Pancreas (tissue), 10 donors: Measurements from ENCODE around the gene KRI1. TPM values are rescaled to one million over a fixed set of nuclear protein-coding genes. Genes with fewer than 3 reads are reported as not detected.

ENCODE experiments used
- ATAC-seq, 4 donors: fragments of 200-7000 bp; cut with Tn5 transposase; one replicate each; pipeline versions ENCODE4 v1.8.0 to v1.9.1; 2020; ENCODE audit warnings: mild to moderate bottlenecking in 4 of 4, moderate library complexity in 4 of 4
- DNase-seq, 6 donors: peaks; one replicate each; pipeline ENCODE4 v3.0.0-alpha.2; 2020
- FAIRE-seq: peaks from 2 replicates; lab custom pipeline; 2012; peaks lifted over from hg19 to GRCh38; lab: Jason Lieb, UNC
- H3K27ac ChIP-seq, 4 donors: fragments of 200-600 bp; sonication (generic); 1 replicate in 3 of 4; 2 replicates in 1 of 4; pipeline versions ENCODE4 v1.5.0 to v1.8.0; 2020
- H3K27me3 ChIP-seq, 4 donors: fragments of 200-600 bp; one replicate each; pipeline ENCODE4 v1.8.0; 2021
- H3K36me3 ChIP-seq, 3 donors: fragments of 200-600 bp; sonication (generic) in 1 of 3; one replicate each; pipeline versions ENCODE4 v1.5.0 to v1.8.0; 2020 to 2021
- H3K4me1 ChIP-seq, 3 donors: fragments of 200-600 bp; one replicate each; pipeline ENCODE4 v1.8.0; 2021
- H3K4me3 ChIP-seq, 4 donors: fragments of 200-600 bp; sonication (generic) in 2 of 4; one replicate each; pipeline versions ENCODE4 v1.5.0 to v1.8.0; 2020 to 2021
- H3K9me3 ChIP-seq, 4 donors: fragments of 200-600 bp; one replicate each; pipeline ENCODE4 v1.8.0; 2021
- whole genome bisulfite sequencing, 2 donors: extraction: QIAGEN DNeasy Blood & Tissue Kit; methylation state at CpG; one replicate each; pipeline ENCODE4 v1.1.7; 2013; 5-methylcytosine and 5-hydroxymethylcytosine counted together
- intact Hi-C, 3 donors: fragments of 100-400 bp; cut with DNase I; formaldehyde crosslinking; loops; one replicate each; pipeline versions ENCODE4 v1.11.1 to v1.14.2; 2022
- polyA plus RNA-seq, 2 donors: library from polyadenylated mRNA; stranded (reverse); fragments of 200-250 nt; gene quantifications; one replicate each; pipeline ENCODE4 v1.2.3, GENCODE V29; 2013
- total RNA-seq, 6 donors: library from RNA; stranded (reverse); fragmentation: NEBNext Ultra II Directional in 4 of 6; extraction: Animal tissue kit (Norgen Biotek cat#: 25700) in 4 of 6; gene quantifications; one replicate each; pipeline versions ENCODE4 v1.2.1 to v1.2.4, GENCODE V29; 2021 to 2023
- TF ChIP-seq, protein P1 (sequence below), 4 donors: fragments of 200-600 bp; sonication (generic) in 3 of 4; IDR thresholded peaks; one replicate each; pipeline versions ENCODE4 v1.5.0 to v1.8.0; 2021; ENCODE audit warnings: antibody characterized with exemption in 4 of 4
- donor health status: healthy with polysubstance abuse.
- donor health status: DM: no; HTN: no; CAD: no; lungs with moderate emphysema.
- donor health status: DM: no; HTN: no; CAD: no.
- donor health status: control.
- donor health status: control.
- donor health status: Bipolar disorder and iron deficiency.
- donor health status: DM: yes; HTN: yes; CAD: no.
- donor health status: DM: no; HTN: no; CAD: no.
- donor health status: DM: no; HTN: no; CAD: no.
- donor health status: DM: yes; HTN: yes; CAD: no.

Gene KRI1
- total RNA-seq (10 to 100 TPM in 4 of 6 donors, 1 to 10 TPM in 2; 8.0 to 15.8 (median 13.5) TPM), polyA plus RNA-seq (10 to 100 TPM; 34.7 to 41.8 TPM)

DNA sequence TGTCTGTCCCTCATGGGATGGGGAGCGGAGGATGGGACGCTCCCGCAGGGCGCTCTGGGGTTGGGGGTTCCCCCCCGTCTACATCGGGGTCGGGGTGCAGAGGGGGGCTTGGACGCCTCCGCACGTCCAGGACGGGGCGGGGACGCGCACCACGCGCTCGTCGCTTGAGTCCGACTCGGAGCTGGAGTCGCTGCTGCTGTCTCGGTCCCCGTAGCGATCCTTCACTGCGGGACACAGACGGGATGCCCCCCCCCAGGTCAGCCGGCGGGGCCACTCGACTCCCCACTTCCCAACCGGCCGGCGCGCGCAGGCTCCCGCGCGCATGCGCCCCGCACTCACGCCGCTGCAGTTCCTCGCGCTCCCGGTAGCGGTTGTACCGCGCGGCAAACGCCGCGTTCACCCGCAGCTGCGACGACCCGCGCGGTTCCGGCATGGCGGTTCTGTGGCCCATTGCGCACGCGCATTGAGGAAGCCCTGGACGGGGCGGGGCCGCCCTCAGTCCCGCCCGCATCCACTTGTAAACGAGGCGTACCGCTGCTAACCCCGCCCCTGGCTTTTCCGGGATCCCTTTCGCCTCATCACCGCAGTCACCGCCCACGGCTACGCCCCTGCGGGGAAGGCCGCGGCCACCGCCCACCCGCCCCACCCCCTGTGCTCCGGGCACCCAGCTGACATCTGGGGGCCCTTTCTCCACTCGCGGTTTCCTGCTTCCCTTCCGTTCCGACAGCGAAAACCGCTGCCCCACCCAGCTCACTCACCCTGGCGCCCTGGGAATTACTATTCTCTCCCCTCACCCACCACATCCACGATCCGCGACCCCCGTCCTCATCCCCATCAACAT is at the start of gene KRI1:
Gene KRI1, minus strand, starts transcription at position 444 of the 841 bp plus-strand sequence. Its CDS starts 11 bp downstream, at position 433.
- ATAC-seq (peak; percentile 80 to 86 (median 82)), FAIRE-seq (no peak), DNase-seq (peak; percentile 98 to 99 (median 99))
- WGBS, 2 donors: 0 to 1% methylated on average over 77 to 94 of the region's 94 CpGs
- H3K4me1 ChIP-seq: peaks cover 0 to 13% (median 6%) of the 10 kb centered on the region in 3 donors
- no peaks in the 10 kb centered on the region for H3K27me3 ChIP-seq
- TF ChIP-seq, protein P1, sequence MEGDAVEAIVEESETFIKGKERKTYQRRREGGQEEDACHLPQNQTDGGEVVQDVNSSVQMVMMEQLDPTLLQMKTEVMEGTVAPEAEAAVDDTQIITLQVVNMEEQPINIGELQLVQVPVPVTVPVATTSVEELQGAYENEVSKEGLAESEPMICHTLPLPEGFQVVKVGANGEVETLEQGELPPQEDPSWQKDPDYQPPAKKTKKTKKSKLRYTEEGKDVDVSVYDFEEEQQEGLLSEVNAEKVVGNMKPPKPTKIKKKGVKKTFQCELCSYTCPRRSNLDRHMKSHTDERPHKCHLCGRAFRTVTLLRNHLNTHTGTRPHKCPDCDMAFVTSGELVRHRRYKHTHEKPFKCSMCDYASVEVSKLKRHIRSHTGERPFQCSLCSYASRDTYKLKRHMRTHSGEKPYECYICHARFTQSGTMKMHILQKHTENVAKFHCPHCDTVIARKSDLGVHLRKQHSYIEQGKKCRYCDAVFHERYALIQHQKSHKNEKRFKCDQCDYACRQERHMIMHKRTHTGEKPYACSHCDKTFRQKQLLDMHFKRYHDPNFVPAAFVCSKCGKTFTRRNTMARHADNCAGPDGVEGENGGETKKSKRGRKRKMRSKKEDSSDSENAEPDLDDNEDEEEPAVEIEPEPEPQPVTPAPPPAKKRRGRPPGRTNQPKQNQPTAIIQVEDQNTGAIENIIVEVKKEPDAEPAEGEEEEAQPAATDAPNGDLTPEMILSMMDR (IDR thresholded peaks at IDR 0.05): peak in 2 of 4 donors; percentile 14 to 29
- no peaks in the 10 kb centered on the region for H3K9me3 ChIP-seq
- peak within 1 kb of the TSS; percentile 62 to 92 (median 74) for H3K4me3 ChIP-seq
- intact Hi-C loops: loop anchor here in 2 of 3 donors (10.0 kb wide), 2 partner anchors 71 to 161 kb away; partner anchors contain the start of gene CDC37 (in 1 of the 2)
- peaks cover 0 to 4% (median 0%) of the 10 kb centered on the region in 3 donors for H3K36me3 ChIP-seq
- peak within 1 kb of the TSS; percentile 59 to 73 (median 65) for H3K27ac ChIP-seq

- WGBS, 2 donors: 15 to 17% methylated on average over 15 of the region's 15 CpGs
- Histone ChIP-seq H3K4me3 (peak overlapping the region in 1 of 4 donors; percentile 5), H3K4me1 (peaks cover 7 to 15% (median 9%) of the 10 kb centered on the region in 3 donors), H3K36me3 (no peaks in the 10 kb centered on the region), H3K27me3 (no peaks in the 10 kb centered on the region), H3K9me3 (no peaks in the 10 kb centered on the region), H3K27ac (peak overlapping the region; percentile 18 to 83 (median 59))
- TF ChIP-seq, protein P1 (IDR thresholded peaks at IDR 0.05): no peak
- DNase-seq: peak; percentile 86 to 97 (median 94)
- peak; percentile 96 to 99 (median 98) for ATAC-seq
- no peak for FAIRE-seq
- intact Hi-C loops: no loop called here
Observed at GRCh38 chr19:10612499-10613119, 46.8 kb upstream of the KRI1 start.

- ATAC-seq: no peak
- Histone ChIP-seq H3K36me3 (no peaks in the 10 kb centered on the region), H3K9me3 (no peaks in the 10 kb centered on the region), H3K4me1 (peaks cover 7 to 15% (median 9%) of the 10 kb centered on the region in 3 donors), H3K27me3 (no peaks in the 10 kb centered on the region), H3K4me3 (no peak overlapping the region), H3K27ac (peak overlapping the region in 3 of 4 donors; percentile 38 to 83 (median 80))
- no peak for FAIRE-seq
- TF ChIP-seq, protein P1 (IDR thresholded peaks at IDR 0.05): no peak
- no peak for DNase-seq
- intact Hi-C loops: no loop called here
- WGBS, 2 donors: 77 to 85% methylated on average over 5 of the region's 5 CpGs
Observed at GRCh38 chr19:10611907-10612306, 46.1 kb upstream of the KRI1 start.

- no peak for DNase-seq
Observed at GRCh38 chr19:10604460-10604980, 38.7 kb upstream of the KRI1 start.

More at GRCh38 chr19:10604460-10604980, 38.7 kb upstream of the KRI1 start:
- no peak for FAIRE-seq
- H3K4me1 ChIP-seq: peaks cover 0 to 24% (median 10%) of the 10 kb centered on the region in 3 donors
- 84 to 85% methylated on average over 9 of the region's 9 CpGs for WGBS, 2 donors
- TF ChIP-seq, protein P1 (IDR thresholded peaks at IDR 0.05): no peak
- peak overlapping the region in 2 of 4 donors; percentile 70 for H3K27ac ChIP-seq
- intact Hi-C loops: no loop called here
- H3K27me3 ChIP-seq: no peaks in the 10 kb centered on the region
- no peaks in the 10 kb centered on the region for H3K9me3 ChIP-seq
- no peak overlapping the region for H3K4me3 ChIP-seq
- ATAC-seq: no peak
- H3K36me3 ChIP-seq: no peaks in the 10 kb centered on the region
